ENCODE measurements around the gene ZNF622.
"Not testable (repeated sequence)": the region's sequence is repeated elsewhere in the genome, so short reads cannot be mapped to it uniquely, and the experiment has no call there.

Gene ZNF622

GRCh38 chr5:16457451-16457850 lies 8.1 kb downstream of the ZNF622 start:
- no peak overlapping the region for H3K27ac ChIP-seq (ENCODE audit: low read length)
- H3K36me3 ChIP-seq (ENCODE audit: control insufficient read depth in 1 of 2, insufficient read depth in 2 of 2, low read length in 2 of 2): peaks cover 71 to 73% of the 10 kb centered on the region in 2 donors
- H3K27me3 ChIP-seq (ENCODE audit: low read depth, low read length): no peaks in the 10 kb centered on the region
- H3K9me3 ChIP-seq (ENCODE audit: control insufficient read depth in 1 of 2, low read length in 2 of 2): no peaks in the 10 kb centered on the region
- peaks cover 18 to 24% of the 10 kb centered on the region in 2 donors for H3K4me1 ChIP-seq (ENCODE audit: control insufficient read depth in 1 of 2, insufficient read depth in 2 of 2, low read length in 2 of 2)
- no peak overlapping the region for H3K4me3 ChIP-seq (ENCODE audit: low read depth in 1 of 2, low read length in 2 of 2)

GRCh38 chr5:16456103-16456832 lies 9.3 kb downstream of the ZNF622 start:
- Histone ChIP-seq H3K4me3 (ENCODE audit: low read depth in 1 of 2, low read length in 2 of 2) (no peak overlapping the region), H3K9me3 (ENCODE audit: control insufficient read depth in 1 of 2, low read length in 2 of 2) (no peaks in the 10 kb centered on the region), H3K27me3 (ENCODE audit: low read depth, low read length) (no peaks in the 10 kb centered on the region), H3K36me3 (ENCODE audit: control insufficient read depth in 1 of 2, insufficient read depth in 2 of 2, low read length in 2 of 2) (peaks cover 71 to 74% of the 10 kb centered on the region in 2 donors), H3K27ac (ENCODE audit: low read length) (peak overlapping the region; percentile 1), H3K4me1 (ENCODE audit: control insufficient read depth in 1 of 2, insufficient read depth in 2 of 2, low read length in 2 of 2) (peaks cover 8 to 21% of the 10 kb centered on the region in 2 donors)

DNA sequence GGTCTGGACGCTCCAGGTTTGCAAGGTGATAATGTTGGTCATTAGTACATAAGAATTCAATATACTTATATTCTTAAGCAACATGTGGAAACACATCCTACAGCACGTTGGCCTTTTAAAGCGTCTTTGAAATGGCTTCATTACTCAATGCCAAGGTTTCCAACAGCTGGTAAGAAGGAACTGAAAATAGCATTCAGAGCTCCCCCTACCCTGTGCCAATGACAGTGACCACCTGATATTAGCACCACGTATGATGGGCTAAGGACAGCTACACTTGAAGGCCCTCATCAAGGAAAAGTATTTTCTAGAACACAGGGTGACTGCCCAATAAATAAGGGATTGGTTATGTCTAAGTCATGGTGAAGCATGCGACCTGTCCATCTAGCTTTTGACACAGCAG lies 9.9 kb downstream of the ZNF622 start:
- Histone ChIP-seq H3K36me3 (ENCODE audit: control insufficient read depth in 1 of 2, insufficient read depth in 2 of 2, low read length in 2 of 2) (peaks cover 71 to 74% of the 10 kb centered on the region in 2 donors), H3K4me1 (ENCODE audit: control insufficient read depth in 1 of 2, insufficient read depth in 2 of 2, low read length in 2 of 2) (peaks cover 8 to 17% of the 10 kb centered on the region in 2 donors), H3K27me3 (ENCODE audit: low read depth, low read length) (no peaks in the 10 kb centered on the region), H3K4me3 (ENCODE audit: low read depth in 1 of 2, low read length in 2 of 2) (no peak overlapping the region), H3K27ac (ENCODE audit: low read length) (no peak overlapping the region), H3K9me3 (ENCODE audit: control insufficient read depth in 1 of 2, low read length in 2 of 2) (no peaks in the 10 kb centered on the region)

GRCh38 chr5:16454686-16455085 lies 10.9 kb downstream of the ZNF622 start:
- H3K4me3 ChIP-seq (ENCODE audit: low read depth in 1 of 2, low read length in 2 of 2): no peak overlapping the region
- H3K9me3 ChIP-seq (ENCODE audit: control insufficient read depth in 1 of 2, low read length in 2 of 2): no peaks in the 10 kb centered on the region
- no peak overlapping the region for H3K27ac ChIP-seq (ENCODE audit: low read length)
- peaks cover 8 to 17% of the 10 kb centered on the region in 2 donors for H3K4me1 ChIP-seq (ENCODE audit: control insufficient read depth in 1 of 2, insufficient read depth in 2 of 2, low read length in 2 of 2)
- H3K27me3 ChIP-seq (ENCODE audit: low read depth, low read length): no peaks in the 10 kb centered on the region
- H3K36me3 ChIP-seq (ENCODE audit: control insufficient read depth in 1 of 2, insufficient read depth in 2 of 2, low read length in 2 of 2): peaks cover 72 to 73% of the 10 kb centered on the region in 2 donors

DNA sequence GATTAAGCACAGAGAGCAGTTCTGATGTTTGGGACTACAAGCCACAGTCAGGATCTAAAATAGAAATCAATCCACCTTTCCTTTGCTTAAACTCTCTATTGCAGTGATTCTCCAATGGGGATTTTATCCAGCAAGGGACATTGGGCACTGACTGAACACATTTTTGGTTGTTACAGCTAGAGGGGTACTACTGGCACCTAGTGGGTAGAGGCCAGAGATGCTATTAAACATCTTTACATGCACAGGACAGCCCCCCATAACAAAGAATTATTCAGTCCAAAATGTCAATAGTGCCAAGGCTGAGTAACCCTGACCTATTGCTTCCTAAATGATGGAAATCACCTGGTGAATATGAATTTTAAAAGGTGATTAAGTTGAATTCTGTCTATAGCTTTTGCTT lies 12.0 kb downstream of the ZNF622 start:
- Histone ChIP-seq H3K36me3 (ENCODE audit: control insufficient read depth in 1 of 2, insufficient read depth in 2 of 2, low read length in 2 of 2) (peaks cover 72 to 78% of the 10 kb centered on the region in 2 donors), H3K4me1 (ENCODE audit: control insufficient read depth in 1 of 2, insufficient read depth in 2 of 2, low read length in 2 of 2) (peaks cover 8 to 17% of the 10 kb centered on the region in 2 donors)

DNA sequence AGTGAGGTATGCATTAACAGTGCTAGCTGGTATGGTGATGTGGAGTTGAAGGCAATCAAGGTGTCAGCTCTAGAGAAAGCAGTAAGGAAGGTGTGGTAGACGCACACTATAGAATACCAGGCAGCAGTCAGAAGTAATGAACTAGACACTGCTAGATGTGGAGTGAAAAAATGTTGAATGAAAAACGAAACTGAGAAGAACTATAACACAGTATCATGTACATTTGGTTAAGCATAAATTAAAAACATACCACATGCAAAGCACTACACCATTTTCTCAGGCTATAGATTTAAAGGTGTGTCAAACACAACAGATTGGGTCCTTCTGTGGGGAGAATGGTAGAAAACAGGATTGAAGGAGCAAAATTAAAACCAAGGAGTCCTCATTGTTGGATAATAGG lies 15.4 kb downstream of the ZNF622 start:
- H3K4me3 ChIP-seq (ENCODE audit: low read depth in 1 of 2, low read length in 2 of 2): no peak overlapping the region
- peaks cover 45 to 59% of the 10 kb centered on the region in 2 donors for H3K36me3 ChIP-seq (ENCODE audit: control insufficient read depth in 1 of 2, insufficient read depth in 2 of 2, low read length in 2 of 2)
- no peaks in the 10 kb centered on the region for H3K4me1 ChIP-seq (ENCODE audit: control insufficient read depth in 1 of 2, insufficient read depth in 2 of 2, low read length in 2 of 2)
- no peak overlapping the region for H3K27ac ChIP-seq (ENCODE audit: low read length)
- no peaks in the 10 kb centered on the region for H3K9me3 ChIP-seq (ENCODE audit: control insufficient read depth in 1 of 2, low read length in 2 of 2)
- H3K27me3 ChIP-seq (ENCODE audit: low read depth, low read length): no peaks in the 10 kb centered on the region

More for the DNA sequence above, 12.0 kb downstream of the ZNF622 start:
- Histone ChIP-seq H3K27me3 (ENCODE audit: low read depth, low read length) (no peaks in the 10 kb centered on the region), H3K4me3 (ENCODE audit: low read depth in 1 of 2, low read length in 2 of 2) (no peak overlapping the region), H3K27ac (ENCODE audit: low read length) (no peak overlapping the region), H3K9me3 (ENCODE audit: control insufficient read depth in 1 of 2, low read length in 2 of 2) (no peaks in the 10 kb centered on the region)

DNA sequence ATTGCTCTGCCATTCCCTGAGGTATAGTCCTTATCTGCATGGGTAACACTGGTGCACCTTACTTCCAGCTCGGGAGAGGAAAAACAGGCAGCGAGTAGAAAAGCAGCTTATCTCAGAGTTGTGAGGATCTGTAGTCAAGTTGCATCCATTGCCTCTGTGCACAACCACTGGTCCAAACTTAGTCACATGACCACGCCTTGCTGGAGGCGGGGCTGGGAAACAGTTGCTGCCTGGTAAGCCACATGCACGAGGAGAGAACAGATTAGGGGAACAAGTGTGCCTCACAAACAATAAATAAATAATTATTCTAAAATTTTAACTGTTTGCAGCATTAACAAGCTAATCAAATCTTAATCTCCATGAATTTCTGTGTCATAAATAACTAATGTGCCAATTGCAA lies 18.6 kb downstream of the ZNF622 start:
- H3K27me3 ChIP-seq (ENCODE audit: low read depth, low read length): no peaks in the 10 kb centered on the region
- H3K4me3 ChIP-seq (ENCODE audit: low read depth in 1 of 2, low read length in 2 of 2): no peak overlapping the region
- H3K36me3 ChIP-seq (ENCODE audit: control insufficient read depth in 1 of 2, insufficient read depth in 2 of 2, low read length in 2 of 2): peaks cover 24 to 48% of the 10 kb centered on the region in 2 donors
- no peaks in the 10 kb centered on the region for H3K4me1 ChIP-seq (ENCODE audit: control insufficient read depth in 1 of 2, insufficient read depth in 2 of 2, low read length in 2 of 2)
- no peaks in the 10 kb centered on the region for H3K9me3 ChIP-seq (ENCODE audit: control insufficient read depth in 1 of 2, low read length in 2 of 2)
- no peak overlapping the region for H3K27ac ChIP-seq (ENCODE audit: low read length)

DNA sequence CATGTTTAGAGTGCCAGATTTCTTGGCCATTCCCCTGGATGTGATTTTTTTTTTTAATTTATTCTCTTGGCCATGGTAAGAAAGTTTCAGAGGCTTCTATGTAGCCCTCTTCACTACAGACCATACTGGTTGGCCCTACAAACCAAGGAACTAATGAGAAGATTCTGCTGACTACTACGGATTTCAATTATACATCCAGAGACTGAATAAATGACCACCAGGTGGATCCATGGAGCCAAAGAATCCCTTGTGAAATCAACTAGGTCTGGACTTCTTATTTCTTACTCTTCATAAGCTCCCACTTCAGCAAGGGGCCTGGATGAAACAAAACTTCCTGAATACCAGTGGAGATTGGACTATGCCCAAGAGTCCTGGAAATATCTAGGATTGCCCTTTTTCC lies 27.6 kb downstream of the ZNF622 start:
- Histone ChIP-seq H3K4me3 (ENCODE audit: low read depth in 1 of 2, low read length in 2 of 2) (no peak overlapping the region), H3K27ac (ENCODE audit: low read length) (no peak overlapping the region), H3K4me1 (ENCODE audit: control insufficient read depth in 1 of 2, insufficient read depth in 2 of 2, low read length in 2 of 2) (no peaks in the 10 kb centered on the region), H3K27me3 (ENCODE audit: low read depth, low read length) (no peaks in the 10 kb centered on the region), H3K36me3 (ENCODE audit: control insufficient read depth in 1 of 2, insufficient read depth in 2 of 2, low read length in 2 of 2) (no peaks in the 10 kb centered on the region), H3K9me3 (ENCODE audit: control insufficient read depth in 1 of 2, low read length in 2 of 2) (no peaks in the 10 kb centered on the region)

- not testable (repeated sequence) for H3K4me1 ChIP-seq (ENCODE audit: control insufficient read depth in 1 of 2, insufficient read depth in 2 of 2, low read length in 2 of 2); H3K4me3 ChIP-seq (ENCODE audit: low read depth in 1 of 2, low read length in 2 of 2); H3K27ac ChIP-seq (ENCODE audit: low read length); H3K27me3 ChIP-seq (ENCODE audit: low read depth, low read length); H3K36me3 ChIP-seq (ENCODE audit: control insufficient read depth in 1 of 2, insufficient read depth in 2 of 2, low read length in 2 of 2); H3K9me3 ChIP-seq (ENCODE audit: control insufficient read depth in 1 of 2, low read length in 2 of 2)
These were observed 29.4 kb downstream of the ZNF622 start for GRCh38 chr5:16436065-16436682.

DNA sequence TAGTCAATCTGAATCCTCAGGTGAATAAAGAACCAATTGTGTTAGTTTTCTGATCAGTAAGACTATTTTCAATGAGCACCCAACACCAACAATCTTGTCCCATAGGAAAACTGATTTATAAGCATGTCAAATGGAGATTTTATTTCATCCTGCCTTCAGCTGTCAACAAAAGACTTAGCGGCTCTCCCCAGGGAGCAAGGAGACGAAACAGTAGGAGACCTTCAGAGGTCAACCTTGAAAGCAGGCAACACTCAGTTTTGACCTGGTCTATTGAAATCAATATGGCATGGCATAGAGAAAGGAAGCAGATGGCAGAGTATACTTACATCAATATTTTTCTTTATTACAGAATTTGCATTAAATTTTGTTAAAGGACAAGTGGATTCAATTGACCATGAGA lies 34.1 kb downstream of the ZNF622 start:
- Histone ChIP-seq H3K27me3 (ENCODE audit: low read depth, low read length) (no peaks in the 10 kb centered on the region), H3K4me3 (ENCODE audit: low read depth in 1 of 2, low read length in 2 of 2) (no peak overlapping the region), H3K4me1 (ENCODE audit: control insufficient read depth in 1 of 2, insufficient read depth in 2 of 2, low read length in 2 of 2) (no peaks in the 10 kb centered on the region), H3K36me3 (ENCODE audit: control insufficient read depth in 1 of 2, insufficient read depth in 2 of 2, low read length in 2 of 2) (no peaks in the 10 kb centered on the region), H3K9me3 (ENCODE audit: control insufficient read depth in 1 of 2, low read length in 2 of 2) (no peaks in the 10 kb centered on the region), H3K27ac (ENCODE audit: low read length) (no peak overlapping the region)

GRCh38 chr5:16430349-16431089 lies 35.1 kb downstream of the ZNF622 start:
- H3K4me1 ChIP-seq (ENCODE audit: control insufficient read depth in 1 of 2, insufficient read depth in 2 of 2, low read length in 2 of 2): no peaks in the 10 kb centered on the region
- no peak overlapping the region for H3K27ac ChIP-seq (ENCODE audit: low read length)
- H3K4me3 ChIP-seq (ENCODE audit: low read depth in 1 of 2, low read length in 2 of 2): no peak overlapping the region
- H3K9me3 ChIP-seq (ENCODE audit: control insufficient read depth in 1 of 2, low read length in 2 of 2): no peaks in the 10 kb centered on the region
- no peaks in the 10 kb centered on the region for H3K36me3 ChIP-seq (ENCODE audit: control insufficient read depth in 1 of 2, insufficient read depth in 2 of 2, low read length in 2 of 2)
- no peaks in the 10 kb centered on the region for H3K27me3 ChIP-seq (ENCODE audit: low read depth, low read length)

Data from muscle layer of duodenum (tissue), 2 donors.